ENCODE measurements around the gene PAN2. TPM values are rescaled to one million over a fixed set of nuclear protein-coding genes. Genes with fewer than 3 reads are reported as not detected.
"Not testable (repeated sequence)": the region's sequence is repeated elsewhere in the genome, so short reads cannot be mapped to it uniquely, and the experiment has no call there.

Gene PAN2
- total RNA-seq, 2 experiments from 2014 or later: 55.7 to 69.0 TPM

DNA sequence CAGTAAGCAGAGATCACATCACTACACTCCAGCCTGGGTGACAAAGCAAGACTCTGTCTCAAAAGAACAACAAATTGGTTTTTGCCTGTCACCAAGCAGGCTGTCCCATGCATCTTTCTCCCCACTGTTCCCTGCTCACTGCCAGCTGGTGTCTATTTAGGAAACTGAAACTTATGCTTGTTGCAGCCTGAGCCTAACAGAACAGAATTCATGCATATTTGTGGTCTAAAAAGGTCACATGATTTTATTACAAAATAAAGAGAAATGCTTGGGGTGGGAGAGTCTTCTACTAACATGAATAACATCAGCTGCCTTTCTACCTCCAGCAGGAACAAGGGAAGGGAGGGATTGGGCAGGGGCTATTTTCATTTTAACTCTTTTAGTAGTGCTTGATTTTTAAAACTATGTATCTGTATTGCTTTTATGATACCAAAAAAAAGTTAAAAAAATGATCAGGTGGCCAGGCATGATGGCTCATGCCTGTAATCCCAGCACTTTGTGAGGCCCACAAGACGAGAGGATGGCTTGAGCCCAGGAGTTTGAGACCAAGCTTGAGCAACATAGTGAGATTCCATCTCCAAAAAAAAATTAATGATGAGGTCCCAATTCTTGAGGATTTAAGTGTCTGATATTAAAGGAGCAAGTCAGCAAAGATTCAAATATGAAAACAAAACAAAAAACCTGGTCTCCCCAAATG lies 25.2 kb upstream of the PAN2 start:
- ATAC-seq (no peak), DNase-seq (peak; percentile 26)
- TF ChIP-seq, protein P1, sequence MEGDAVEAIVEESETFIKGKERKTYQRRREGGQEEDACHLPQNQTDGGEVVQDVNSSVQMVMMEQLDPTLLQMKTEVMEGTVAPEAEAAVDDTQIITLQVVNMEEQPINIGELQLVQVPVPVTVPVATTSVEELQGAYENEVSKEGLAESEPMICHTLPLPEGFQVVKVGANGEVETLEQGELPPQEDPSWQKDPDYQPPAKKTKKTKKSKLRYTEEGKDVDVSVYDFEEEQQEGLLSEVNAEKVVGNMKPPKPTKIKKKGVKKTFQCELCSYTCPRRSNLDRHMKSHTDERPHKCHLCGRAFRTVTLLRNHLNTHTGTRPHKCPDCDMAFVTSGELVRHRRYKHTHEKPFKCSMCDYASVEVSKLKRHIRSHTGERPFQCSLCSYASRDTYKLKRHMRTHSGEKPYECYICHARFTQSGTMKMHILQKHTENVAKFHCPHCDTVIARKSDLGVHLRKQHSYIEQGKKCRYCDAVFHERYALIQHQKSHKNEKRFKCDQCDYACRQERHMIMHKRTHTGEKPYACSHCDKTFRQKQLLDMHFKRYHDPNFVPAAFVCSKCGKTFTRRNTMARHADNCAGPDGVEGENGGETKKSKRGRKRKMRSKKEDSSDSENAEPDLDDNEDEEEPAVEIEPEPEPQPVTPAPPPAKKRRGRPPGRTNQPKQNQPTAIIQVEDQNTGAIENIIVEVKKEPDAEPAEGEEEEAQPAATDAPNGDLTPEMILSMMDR (IDR thresholded peaks at IDR 0.05): no peak
- Mint-ChIP-seq H3K36me3 (ENCODE audit: low read depth) (peaks cover 10% of the 10 kb centered on the region), H3K27ac (peak overlapping the region; percentile 95), H3K4me1 (ENCODE audit: low read depth) (peaks cover 20% of the 10 kb centered on the region), H3K4me3 (peak overlapping the region; percentile 81), H3K27me3 (no peaks in the 10 kb centered on the region), H3K9me3 (no peaks in the 10 kb centered on the region)
- CTCF ChIA-PET: interaction anchor here (0.7 to 3.6 kb wide), 16 partner anchors 8 to 233 kb away, joined by 3 to 17 read pairs (median 4); partner anchors contain the start of genes IL23A, MYL6B, PAN2 and SMARCC2
- POLR2A ChIA-PET: interaction anchor here (0.6 to 6.7 kb wide), 17 partner anchors 11 to 276 kb away, joined by 3 to 63 read pairs (median 5); partner anchors contain the start of genes CNPY2, IL23A, PAN2 and RNF41
- intact Hi-C loops (cut with micrococcal nuclease): loop anchor here (2.0 kb wide), 1 partner anchor 20 kb away; the partner anchor contains the start of gene IL23A

DNA sequence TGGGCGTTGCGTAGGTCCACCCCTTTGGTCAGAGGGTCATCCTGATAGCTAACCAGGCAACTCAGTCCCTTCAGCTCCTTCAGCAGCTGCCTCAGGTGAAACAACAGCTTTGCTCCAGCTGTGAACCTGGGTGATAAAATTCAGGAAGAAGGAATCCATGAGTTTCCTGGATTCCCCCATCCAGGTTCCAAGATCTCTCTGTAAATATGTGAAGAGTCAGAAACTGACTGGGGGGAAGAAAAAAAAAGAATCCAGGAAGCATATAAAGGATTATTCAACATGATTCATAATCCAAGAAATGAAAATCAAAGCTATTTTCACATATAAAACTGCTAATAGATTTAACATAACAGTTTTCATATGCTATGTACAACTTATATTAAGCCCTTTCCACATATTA lies 17.5 kb upstream of the PAN2 start:
- ATAC-seq: no peak
- Mint-ChIP-seq H3K4me3 (no peak overlapping the region), H3K9me3 (no peaks in the 10 kb centered on the region), H3K36me3 (ENCODE audit: low read depth) (peaks cover 33% of the 10 kb centered on the region), H3K27ac (no peak overlapping the region), H3K27me3 (no peaks in the 10 kb centered on the region), H3K4me1 (ENCODE audit: low read depth) (no peaks in the 10 kb centered on the region)
- intact Hi-C loops (cut with micrococcal nuclease): no loop called here
- POLR2A ChIA-PET: interaction anchor here (1.1 to 9.5 kb wide), 5 partner anchors 9 to 113 kb away, joined by 3 to 63 read pairs (median 4); partner anchors contain the start of genes APOF, CNPY2, IL23A and STAT2
- CTCF ChIA-PET: interaction anchor here (0.6 to 3.8 kb wide), 6 partner anchors 8 to 147 kb away, joined by 3 to 17 read pairs (median 3); partner anchors contain the start of genes IL23A and STAT2
- no peak for DNase-seq
- TF ChIP-seq, protein P1 (IDR thresholded peaks at IDR 0.05): no peak

DNA sequence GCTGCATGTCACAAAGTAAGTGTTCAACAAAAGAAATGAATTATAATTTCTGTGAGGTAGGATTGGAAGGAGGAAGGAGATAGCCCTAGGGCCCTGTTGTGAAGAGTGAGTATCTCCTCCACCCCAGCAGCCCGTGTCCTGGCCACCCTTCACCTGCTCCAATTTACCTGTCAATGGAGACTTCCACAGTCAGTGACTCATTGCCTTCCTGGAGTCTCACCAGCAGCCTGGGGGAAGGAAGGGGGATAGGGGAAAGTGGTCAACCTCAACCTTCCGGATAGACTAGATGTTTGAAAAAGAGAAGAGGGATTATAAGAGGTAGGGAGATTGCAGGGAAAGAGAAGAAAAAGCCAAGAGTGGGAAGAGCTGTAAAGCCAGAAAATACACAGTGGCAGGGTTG lies 16.9 kb upstream of the PAN2 start:
- peaks cover 36% of the 10 kb centered on the region for H3K36me3 Mint-ChIP-seq (ENCODE audit: low read depth)
- TF ChIP-seq, protein P1 (IDR thresholded peaks at IDR 0.05): no peak
- H3K9me3 Mint-ChIP-seq: no peaks in the 10 kb centered on the region
- ChIA-PET POLR2A (interaction anchor here (1.1 to 9.5 kb wide), 5 partner anchors 10 to 113 kb away, joined by 3 to 63 read pairs (median 4); partner anchors contain the start of genes APOF, CNPY2, IL23A and STAT2), CTCF (interaction anchor here (1.0 to 3.8 kb wide), 4 partner anchors 8 to 113 kb away, joined by 3 to 17 read pairs (median 4); partner anchors contain the start of genes IL23A and STAT2)
- ATAC-seq (no peak), DNase-seq (no peak)
- H3K4me1 Mint-ChIP-seq (ENCODE audit: low read depth): no peaks in the 10 kb centered on the region
- intact Hi-C loops (cut with micrococcal nuclease): no loop called here
- H3K27ac Mint-ChIP-seq: peak overlapping the region; percentile 4
- no peaks in the 10 kb centered on the region for H3K27me3 Mint-ChIP-seq
- H3K4me3 Mint-ChIP-seq: no peak overlapping the region

DNA sequence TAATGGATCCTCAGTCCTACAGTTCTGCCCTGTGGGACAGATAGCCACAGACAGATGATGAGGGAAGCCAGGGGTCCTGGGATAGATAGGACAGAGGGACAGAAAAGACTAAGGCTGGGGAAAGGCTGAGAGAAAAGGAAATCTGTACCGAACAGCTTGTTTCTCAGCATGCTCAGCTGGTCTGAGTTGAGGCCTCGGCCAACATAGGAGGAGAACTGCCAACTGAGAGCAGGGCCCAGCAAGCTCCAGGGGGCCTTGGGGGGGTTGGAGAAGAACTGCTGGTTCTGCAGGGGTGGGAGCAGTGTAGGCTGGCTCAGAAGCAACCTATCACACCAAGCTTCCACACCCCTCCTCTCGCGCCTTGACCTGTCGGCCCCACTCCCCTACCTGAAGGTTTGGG lies 15.0 kb upstream of the PAN2 start:
- Mint-ChIP-seq H3K36me3 (ENCODE audit: low read depth) (peaks cover 35% of the 10 kb centered on the region), H3K9me3 (no peaks in the 10 kb centered on the region), H3K27ac (no peak overlapping the region), H3K27me3 (no peaks in the 10 kb centered on the region), H3K4me1 (ENCODE audit: low read depth) (no peaks in the 10 kb centered on the region), H3K4me3 (no peak overlapping the region)
- intact Hi-C loops (cut with micrococcal nuclease): no loop called here
- ChIA-PET POLR2A (interaction anchor here (1.4 to 9.5 kb wide), 3 partner anchors 9 to 15 kb away, joined by 4 to 63 read pairs (median 42); partner anchors contain the start of genes APOF, IL23A, PAN2 and STAT2), CTCF (interaction anchor here (0.9 to 3.8 kb wide), 4 partner anchors 10 to 115 kb away, joined by 3 to 17 read pairs (median 4); partner anchors contain the start of genes IL23A and STAT2)
- ATAC-seq (no peak), DNase-seq (no peak)
- TF ChIP-seq, protein P1 (IDR thresholded peaks at IDR 0.05): no peak

DNA sequence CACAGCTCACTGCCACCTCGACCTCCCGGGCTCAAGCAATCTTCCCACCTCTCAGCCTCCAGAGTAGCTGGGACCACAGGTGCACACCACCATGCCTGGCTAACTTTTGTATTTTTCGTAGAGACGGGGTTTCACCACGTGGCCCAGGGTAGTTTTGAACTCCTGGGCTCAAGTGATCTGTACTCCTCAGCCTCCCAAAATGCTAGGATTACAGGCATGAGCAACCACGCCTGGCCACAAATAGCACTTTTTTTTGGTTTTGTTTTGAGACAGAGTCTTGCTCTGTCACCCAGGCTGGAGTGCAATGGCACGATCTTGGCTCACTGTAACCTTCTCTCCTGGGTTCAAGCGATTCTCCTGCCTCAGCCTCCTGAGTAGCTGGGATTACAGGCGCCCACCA lies 13.5 kb upstream of the PAN2 start:
- H3K9me3 Mint-ChIP-seq; H3K4me1 Mint-ChIP-seq (ENCODE audit: low read depth); H3K4me3 Mint-ChIP-seq; intact Hi-C loops (cut with micrococcal nuclease); H3K27me3 Mint-ChIP-seq; DNase-seq; ATAC-seq; H3K27ac Mint-ChIP-seq: not testable (repeated sequence)
- ChIA-PET POLR2A (interaction anchor here (1.0 to 9.5 kb wide), 3 partner anchors 8 to 102 kb away, joined by 3 to 63 read pairs (median 42); partner anchors contain the start of genes APOF, IL23A, STAT2 and TIMELESS), CTCF (interaction anchor here (0.7 to 1.6 kb wide), 5 partner anchors 10 to 117 kb away, joined by 3 to 6 read pairs (median 4); partner anchors contain the start of gene CNPY2)
- H3K36me3 Mint-ChIP-seq (ENCODE audit: low read depth): peaks cover 41% of the 10 kb centered on the region
